Naive thymus-derived CD4-positive, alpha-beta T cell (primary cell): ENCODE measurements around the gene BIRC7. TPM values are rescaled to one million over a fixed set of nuclear protein-coding genes. Genes with fewer than 3 reads are reported as not detected.
A peak's percentile ranks its signal among the peaks of the same experiment; 100 is the strongest.

Experiments
- ATAC-seq: fragments of 150-1000 bp; cut with Tn5 transposase; 2 replicates; pipeline ENCODE4 v1.10.0; 2021; ENCODE audit warnings: mild to moderate bottlenecking, moderate library complexity
- CTCF ChIA-PET: fragments of 350-600 bp; sonication (Branson Sonifier 250); formaldehyde crosslinking; loops from one replicate; lab custom pipeline; 2021; ENCODE audit warnings: antibody characterized with exemption; lab: Charles Lee
- POLR2A ChIA-PET: fragments of 350-600 bp; sonication (Branson Sonifier 250); formaldehyde crosslinking; loops from one replicate; lab custom pipeline; 2021; ENCODE audit warnings: antibody characterized with exemption, inconsistent platforms; lab: Charles Lee
- DNase-seq, 9 donors: peaks; one replicate each; pipeline versions ENCODE4 v3.0.0 to v3.0.0-alpha.2; 2020 to 2022; ENCODE audit warnings: mixed read lengths in 1 of 9
- H3K27ac ChIP-seq: one replicate; pipeline ENCODE4 v1.7.0; 2013; ENCODE audit warnings: mild to moderate bottlenecking, low read depth, low read length, moderate library complexity
- H3K27me3 ChIP-seq, 2 donors: one replicate each; pipeline ENCODE4 v1.7.0; 2013; ENCODE audit warnings: low read length in 2 of 2, mild to moderate bottlenecking in 2 of 2, moderate library complexity in 2 of 2; ENCODE audit not compliant: control insufficient read depth in 2 of 2, insufficient read depth in 2 of 2
- H3K36me3 ChIP-seq, 3 experiments: 1 replicate in 2 of 3; 2 replicates in 1 of 3; pipeline ENCODE4 v1.7.0; 2013; ENCODE audit warnings: low read length in 3 of 3, mild to moderate bottlenecking in 3 of 3, moderate library complexity in 1 of 3; ENCODE audit not compliant: insufficient read depth in 3 of 3, control insufficient read depth in 2 of 3
- H3K4me1 ChIP-seq, 2 donors: one replicate each; pipeline ENCODE4 v1.7.0; 2013; ENCODE audit warnings: low read length in 2 of 2, mild to moderate bottlenecking in 2 of 2, moderate library complexity in 1 of 2; ENCODE audit not compliant: control insufficient read depth in 2 of 2, insufficient read depth in 2 of 2
- H3K4me3 ChIP-seq: 2 replicates; pipeline ENCODE4 v1.7.0; 2013; ENCODE audit warnings: mild to moderate bottlenecking, low read length
- H3K9me3 ChIP-seq, 3 experiments: 1 replicate in 2 of 3; 2 replicates in 1 of 3; pipeline ENCODE4 v1.7.0; 2013; ENCODE audit warnings: low read length in 3 of 3; ENCODE audit not compliant: control insufficient read depth in 2 of 3
- H3K27ac Mint-ChIP-seq, 9 donors: one replicate each; pipeline ENCODE4 v1.8.0; 2020 to 2022; ENCODE audit warnings: mixed read lengths in 9 of 9, mild to moderate bottlenecking in 8 of 9, moderate library complexity in 5 of 9, inconsistent platforms in 2 of 9
- H3K27me3 Mint-ChIP-seq, 5 donors: one replicate each; pipeline ENCODE4 v1.8.0; 2021 to 2022; ENCODE audit warnings: mixed read lengths in 5 of 5, mild to moderate bottlenecking in 1 of 5
- H3K36me3 Mint-ChIP-seq, 5 donors: one replicate each; pipeline ENCODE4 v1.8.0; 2020 to 2022; ENCODE audit warnings: mixed read lengths in 5 of 5, mild to moderate bottlenecking in 3 of 5, inconsistent platforms in 1 of 5
- H3K4me1 Mint-ChIP-seq, 7 donors: one replicate each; pipeline ENCODE4 v1.8.0; 2020 to 2022; ENCODE audit warnings: mixed read lengths in 7 of 7, mild to moderate bottlenecking in 3 of 7, inconsistent platforms in 1 of 7
- H3K4me3 Mint-ChIP-seq, 10 donors: one replicate each; pipeline ENCODE4 v1.8.0; 2020 to 2022; ENCODE audit warnings: mild to moderate bottlenecking in 10 of 10, mixed read lengths in 10 of 10, moderate library complexity in 6 of 10, inconsistent platforms in 2 of 10
- H3K9me3 Mint-ChIP-seq, 11 donors: one replicate each; pipeline ENCODE4 v1.8.0; 2020 to 2022; ENCODE audit warnings: mixed read lengths in 11 of 11, mild to moderate bottlenecking in 4 of 11, inconsistent platforms in 1 of 11, moderate library complexity in 1 of 11
- intact Hi-C, 2 donors: fragments of 100-400 bp; cut with micrococcal nuclease; formaldehyde crosslinking; loops; one replicate each; pipeline ENCODE4 v1.15.1; 2023
- polyA plus RNA-seq, 2 donors: library from polyadenylated mRNA; unstranded; fragments of 300-500 nt; fragmentation: Illumina TruSeq; gene quantifications; one replicate each; pipeline ENCODE4 v1.2.3, GENCODE V29; 2021
- total RNA-seq, 6 experiments: library from RNA in 5 of 6; stranded (reverse) in 5 of 6; gene quantifications; 1 replicate in 5 of 6; 2 replicates in 1 of 6; pipeline ENCODE4 v1.2.3 and lab custom pipeline; 2021 to 2026

Gene BIRC7
- total and polyA plus RNA-seq, 7 experiments from 2014 or later, result not detected

GRCh38 chr20:63222541-63222940 lies 13.2 kb upstream of the BIRC7 start:
- Mint-ChIP-seq H3K9me3 (no peaks in the 10 kb centered on the region), H3K36me3 (no peaks in the 10 kb centered on the region), H3K27ac (no peak overlapping the region), H3K27me3 (peaks cover 0 to 9% (median 0%) of the 10 kb centered on the region in 5 donors), H3K4me3 (no peak overlapping the region), H3K4me1 (peaks cover 0 to 6% (median 0%) of the 10 kb centered on the region in 7 donors)
- DNase-seq (no peak), ATAC-seq (no peak)
- Histone ChIP-seq H3K27me3 (no peaks in the 10 kb centered on the region), H3K9me3 (no peaks in the 10 kb centered on the region), H3K27ac (no peak overlapping the region), H3K36me3 (no peaks in the 10 kb centered on the region), H3K4me3 (no peak overlapping the region), H3K4me1 (no peaks in the 10 kb centered on the region)
- ChIA-PET POLR2A (interaction anchor here (0.6 to 1.1 kb wide), 2 partner anchors 24 to 318 kb away, joined by 3 read pairs; no protein-coding TSS in a partner anchor), CTCF (interaction anchor here (0.6 to 3.0 kb wide), 10 partner anchors 9 to 751 kb away, joined by 3 to 31 read pairs (median 5); partner anchors contain the start of gene BIRC7)
- intact Hi-C loops, result no loop called here

GRCh38 chr20:63223121-63223825 lies 12.4 kb upstream of the BIRC7 start:
- Histone ChIP-seq H3K36me3 (no peaks in the 10 kb centered on the region), H3K4me3 (no peak overlapping the region), H3K27me3 (no peaks in the 10 kb centered on the region), H3K9me3 (no peaks in the 10 kb centered on the region), H3K27ac (no peak overlapping the region), H3K4me1 (no peaks in the 10 kb centered on the region)
- POLR2A ChIA-PET, result interaction anchor here (0.6 to 1.1 kb wide), 2 partner anchors 25 to 319 kb away, joined by 3 read pairs; no protein-coding TSS in a partner anchor
- intact Hi-C loops, result loop anchor here (1.0 kb wide), 2 partner anchors 68 to 158 kb away; no protein-coding TSS in a partner anchor
- DNase-seq (peak in 8 of 9 donors; percentile 22 to 60 (median 36)), ATAC-seq (peak; percentile 66)
- no peak overlapping the region for H3K27ac Mint-ChIP-seq
- H3K9me3 Mint-ChIP-seq, result no peaks in the 10 kb centered on the region
- H3K27me3 Mint-ChIP-seq, result peaks cover 0 to 9% (median 0%) of the 10 kb centered on the region in 5 donors
- H3K4me3 Mint-ChIP-seq, result no peak overlapping the region
- peaks cover 0 to 6% (median 0%) of the 10 kb centered on the region in 7 donors for H3K4me1 Mint-ChIP-seq
- no peaks in the 10 kb centered on the region for H3K36me3 Mint-ChIP-seq
- CTCF ChIA-PET, result interaction anchor here (0.6 to 3.0 kb wide), 16 partner anchors 10 to 750 kb away, joined by 3 to 31 read pairs (median 4); partner anchors contain the start of genes ARFGAP1 and BIRC7

- Histone ChIP-seq H3K36me3 (no peaks in the 10 kb centered on the region), H3K27ac (no peak overlapping the region), H3K9me3 (no peaks in the 10 kb centered on the region), H3K27me3 (no peaks in the 10 kb centered on the region), H3K4me3 (no peak overlapping the region), H3K4me1 (no peaks in the 10 kb centered on the region)
- H3K27ac Mint-ChIP-seq, result no peak overlapping the region
- no peak for DNase-seq
- POLR2A ChIA-PET, result interaction anchor here (0.8 kb wide), 1 partner anchor 51 kb away, joined by 3 read pairs; no protein-coding TSS in a partner anchor
- intact Hi-C loops, result loop anchor here (1.0 kb wide), 2 partner anchors 67 to 157 kb away; no protein-coding TSS in a partner anchor
- ATAC-seq, result no peak
- CTCF ChIA-PET, result interaction anchor here (0.9 to 3.0 kb wide), 12 partner anchors 10 to 160 kb away, joined by 3 to 31 read pairs (median 5); partner anchors contain the start of genes ARFGAP1 and BIRC7
- no peak overlapping the region for H3K4me3 Mint-ChIP-seq
- H3K9me3 Mint-ChIP-seq, result no peaks in the 10 kb centered on the region
- no peaks in the 10 kb centered on the region for H3K36me3 Mint-ChIP-seq
- peaks cover 0 to 6% (median 0%) of the 10 kb centered on the region in 7 donors for H3K4me1 Mint-ChIP-seq
- H3K27me3 Mint-ChIP-seq, result peaks cover 0 to 15% (median 0%) of the 10 kb centered on the region in 5 donors
Measured at GRCh38 chr20:63223826-63224207, 11.9 kb upstream of the BIRC7 start.

- no peak overlapping the region for H3K4me3 Mint-ChIP-seq
- Histone ChIP-seq H3K9me3 (no peaks in the 10 kb centered on the region), H3K4me1 (no peaks in the 10 kb centered on the region), H3K4me3 (no peak overlapping the region), H3K27ac (no peak overlapping the region), H3K27me3 (no peaks in the 10 kb centered on the region), H3K36me3 (no peaks in the 10 kb centered on the region)
- H3K27ac Mint-ChIP-seq, result peak overlapping the region in 1 of 9 donors; percentile 22
- CTCF ChIA-PET, result interaction anchor here (1.0 to 3.0 kb wide), 7 partner anchors 10 to 157 kb away, joined by 3 to 31 read pairs (median 9); partner anchors contain the start of genes ARFGAP1 and BIRC7
- H3K27me3 Mint-ChIP-seq, result peaks cover 6 to 22% (median 7%) of the 10 kb centered on the region in 5 donors
- POLR2A ChIA-PET, result interaction anchor here (0.8 kb wide), 1 partner anchor 50 kb away, joined by 3 read pairs; no protein-coding TSS in a partner anchor
- peaks cover 0 to 6% (median 0%) of the 10 kb centered on the region in 7 donors for H3K4me1 Mint-ChIP-seq
- no peaks in the 10 kb centered on the region for H3K9me3 Mint-ChIP-seq
- no peak for ATAC-seq
- no peaks in the 10 kb centered on the region for H3K36me3 Mint-ChIP-seq
- intact Hi-C loops, result no loop called here
- DNase-seq, result no peak
Measured at GRCh38 chr20:63224412-63225081, 11.2 kb upstream of the BIRC7 start.

- Histone ChIP-seq H3K9me3 (no peaks in the 10 kb centered on the region), H3K36me3 (no peaks in the 10 kb centered on the region), H3K4me1 (no peaks in the 10 kb centered on the region), H3K27ac (no peak overlapping the region), H3K27me3 (no peaks in the 10 kb centered on the region), H3K4me3 (no peak overlapping the region)
- intact Hi-C loops, result no loop called here
- H3K4me1 Mint-ChIP-seq, result peaks cover 0 to 5% (median 0%) of the 10 kb centered on the region in 7 donors
- H3K9me3 Mint-ChIP-seq, result no peaks in the 10 kb centered on the region
- H3K27ac Mint-ChIP-seq, result peak overlapping the region in 2 of 9 donors; percentile 22 to 23
- CTCF ChIA-PET, result interaction anchor here (0.6 to 3.0 kb wide), 4 partner anchors 9 to 977 kb away, joined by 3 to 31 read pairs (median 12); partner anchors contain the start of gene BIRC7
- POLR2A ChIA-PET, result no interaction called here
- ATAC-seq, result no peak
- no peak overlapping the region for H3K4me3 Mint-ChIP-seq
- no peak for DNase-seq
- H3K36me3 Mint-ChIP-seq, result no peaks in the 10 kb centered on the region
- peaks cover 11 to 24% (median 12%) of the 10 kb centered on the region in 5 donors for H3K27me3 Mint-ChIP-seq
Measured at GRCh38 chr20:63225082-63225454, 10.6 kb upstream of the BIRC7 start.
